ENCODE data around the gene CCDC136. TPM values are rescaled to one million over a fixed set of nuclear protein-coding genes. Genes with fewer than 3 reads are reported as not detected.

Gene CCDC136
- total RNA-seq, 2 experiments from 2014 or later, result 4.8 to 5.3 TPM

Other genes with a start within 250 kb of the CCDC136 start
- gene GARIN1A, start 119.7 kb upstream of the CCDC136 start, total RNA-seq, result under 1 TPM; 0.25 to 0.35 TPM
- gene CALU, start 52.6 kb upstream of the CCDC136 start, total RNA-seq, result 10 to 100 TPM; 34.3 to 36.3 TPM
- not detected for gene OPN1SW, start 16.2 kb upstream of the CCDC136 start, total RNA-seq
- not detected for gene FLNC, start 38.4 kb downstream of the CCDC136 start, total RNA-seq
- gene ATP6V1F, start 70.9 kb downstream of the CCDC136 start, total RNA-seq, result 100 to 1,000 TPM; 124 to 140 TPM
- under 1 TPM; 0.20 to 0.33 TPM for gene KCP, start 118.7 kb downstream of the CCDC136 start, total RNA-seq
- gene IRF5, start 146.0 kb downstream of the CCDC136 start, total RNA-seq, result 10 to 100 TPM; 25.5 to 28.6 TPM

Data from activated CD4-positive, alpha-beta memory T cell treated with anti-CD3 and anti-CD28 coated beads, Interleukin-2, amount 10 ng/mL, durations not matched to agents 7 days and 5 days (primary cell).